ENCODE data around the gene TSPAN7.

- TF ChIP-seq CTCF (IDR thresholded peaks at IDR 0.05 in 8 of 11, conservative IDR thresholded peaks at IDR 0.05 in 3 of 11) (no peak), POLR2A (IDR thresholded peaks at IDR 0.05) (no peak)
These were observed 55.6 kb downstream of the TSPAN7 start for GRCh38 chrX:38616904-38617303.

Measured in spleen (tissue), 7 donors.